ENCODE data around the gene MTHFSD. TPM values are rescaled to one million over a fixed set of nuclear protein-coding genes. Genes with fewer than 3 reads are reported as not detected.

Gene MTHFSD
- total and polyA plus RNA-seq, 2 of the 8 experiments (the other 6 are each of a cell fraction or from before 2014, with no cell fraction given) = 7.1 to 9.8 TPM

- H3K36me3 ChIP-seq (ENCODE audit: control insufficient read depth in 2 of 4, insufficient read depth in 4 of 4, low read length in 3 of 4) = no peaks in the 10 kb centered on the region
- no peak overlapping the region for H4K5ac ChIP-seq (ENCODE audit: insufficient read length, low read depth, low read length)
- H3K9ac ChIP-seq (replicated peaks in 1 of 4; ENCODE audit: extremely low read depth in 1 of 4, low read depth in 3 of 4, low read length in 3 of 4) = no peak overlapping the region
- no peak overlapping the region for H2BK15ac ChIP-seq (ENCODE audit: low read length)
- 89% methylated on average over 16 of the region's 16 CpGs; no CpG with 5 or more reads in 1 of the 2 experiments for WGBS, 2 experiments (ENCODE audit: extremely low coverage in 1 of 2, insufficient coverage in 1 of 2, insufficient read length in 1 of 2, insufficient replicate concordance in 2 of 2, low coverage in 1 of 2, low lambda C conversion rate in 2 of 2, missing lambda C conversion rate in 1 of 2)
- no peaks in the 10 kb centered on the region; the same call in 1 of the 2 replicates for H3K23me2 ChIP-seq (ENCODE audit: low read depth, low read length)
- H3K79me1 ChIP-seq (ENCODE audit: low read depth, low read length) = no peaks in the 10 kb centered on the region
- H3K23ac ChIP-seq (ENCODE audit: insufficient read length) = no peak overlapping the region
- no peak for DNase-seq (ENCODE audit: low read depth in 1 of 2, low spot score in 2 of 2)
- H2BK12ac ChIP-seq (ENCODE audit: low read depth, low read length) = peak overlapping the region; percentile 72; the same call in 1 of the 2 replicates
- ChIA-PET CTCF (ENCODE audit: partially characterized antibody) (interaction anchor here (0.7 to 6.0 kb wide), 33 partner anchors 12 to 528 kb away, joined by 3 to 84 read pairs (median 7); no protein-coding TSS in a partner anchor), POLR2A (ENCODE audit: partially characterized antibody) (no interaction called here)
- no peak overlapping the region for H3K4me2 ChIP-seq (ENCODE audit: insufficient read depth in 1 of 2, low read depth in 2 of 2, low read length in 2 of 2)
- no peak overlapping the region for H4K91ac ChIP-seq (replicated peaks; ENCODE audit: insufficient read length, low read length)
- no peak overlapping the region for H3K56ac ChIP-seq (replicated peaks; ENCODE audit: insufficient read length, low read depth, low read length)
- H3K4me3 ChIP-seq (ENCODE audit: extremely low read depth in 1 of 4, insufficient read depth in 2 of 4, low read depth in 3 of 4, low read length in 4 of 4) = no peak overlapping the region
- H2AK5ac ChIP-seq (ENCODE audit: low read depth, low read length) = no peak overlapping the region
- no peak for FAIRE-seq
- no peak overlapping the region for H3K27ac ChIP-seq (ENCODE audit: low read depth, low read length)
- peaks cover 9% of the 10 kb centered on the region in 2 experiments for H4K20me1 ChIP-seq (replicated peaks in 1 of 2; ENCODE audit: control insufficient read depth in 1 of 2, insufficient read depth in 2 of 2, low read length in 2 of 2)
- H3K18ac ChIP-seq (ENCODE audit: extremely low read depth, low read length) = no peak overlapping the region
- no peak overlapping the region for H2BK5ac ChIP-seq (ENCODE audit: low read depth, low read length)
- peaks cover 3 to 9% (median 5%) of the 10 kb centered on the region in 4 experiments; a peak in 6 of 7 replicates for H3K4me1 ChIP-seq (replicated peaks in 1 of 4; ENCODE audit: control insufficient read depth in 3 of 4, insufficient read depth in 4 of 4, low read length in 3 of 4)
- H4K8ac ChIP-seq (ENCODE audit: extremely low read depth, insufficient read depth, low read length) = no peak overlapping the region; the same call in 1 of the 2 replicates
- H3K79me2 ChIP-seq (ENCODE audit: control insufficient read depth in 1 of 2, insufficient read depth in 2 of 2, low read length in 2 of 2) = no peaks in the 10 kb centered on the region
- H3K9me3 ChIP-seq (ENCODE audit: insufficient read depth in 2 of 2, low read depth in 1 of 2, low read length in 1 of 2) = no peaks in the 10 kb centered on the region; a peak in 1 of 4 replicates
- no peak overlapping the region for H3K14ac ChIP-seq (ENCODE audit: insufficient read length)
- H2BK20ac ChIP-seq (ENCODE audit: low read length) = no peak overlapping the region
- H3K27me3 ChIP-seq (replicated peaks in 1 of 4; ENCODE audit: control insufficient read depth in 3 of 4, extremely low read depth in 1 of 4, insufficient read depth in 3 of 4, low read length in 3 of 4) = peaks cover 45 to 62% (median 52%) of the 10 kb centered on the region in 4 experiments
- no peak overlapping the region for H2AFZ ChIP-seq (ENCODE audit: low read length)
- H2BK120ac ChIP-seq (replicated peaks; ENCODE audit: low read depth, low read length) = no peak overlapping the region
- no peak overlapping the region for H3K4ac ChIP-seq (replicated peaks; ENCODE audit: insufficient read length, low read depth, low read length)
- no peak for TF ChIP-seq RNF2 (IDR thresholded peaks at IDR 0.05; ENCODE audit: borderline replicate concordance, low read depth, low read length, missing control alignments, poor library complexity, severe bottlenecking)
- TF ChIP-seq CTBP2 (IDR thresholded peaks at IDR 0.05; ENCODE audit: borderline replicate concordance, insufficient read depth, insufficient read length, low read length) = no peak
- TF ChIP-seq EZH2 (IDR thresholded peaks at IDR 0.05; ENCODE audit: low read depth, low read length, severe bottlenecking) = no peak
- no peak for TF ChIP-seq SP1 (IDR thresholded peaks at IDR 0.05; ENCODE audit: low read depth, low read length)
- TF ChIP-seq MAFK (IDR thresholded peaks at IDR 0.05; ENCODE audit: low read depth, low read length) = no peak
- no peak for TF ChIP-seq ATF3 (IDR thresholded peaks at IDR 0.05; ENCODE audit: insufficient read depth, low read depth, low read length)
- no peak for TF ChIP-seq TAF7 (optimal IDR thresholded peaks at IDR 0.05; ENCODE audit: borderline replicate concordance, low read depth, low read length)
- no peak for TF ChIP-seq ASH2L (IDR thresholded peaks at IDR 0.05; ENCODE audit: low read length)
- no peak for TF ChIP-seq CEBPB (IDR thresholded peaks at IDR 0.05; ENCODE audit: low read depth, low read length)
- no peak for TF ChIP-seq EP300 (IDR thresholded peaks at IDR 0.05; ENCODE audit: borderline replicate concordance in 1 of 2, low read depth in 2 of 2, low read length in 2 of 2)
- TF ChIP-seq SP4 (IDR thresholded peaks at IDR 0.05; ENCODE audit: low read length) = no peak
- TF ChIP-seq SP2 (IDR thresholded peaks at IDR 0.05; ENCODE audit: low read length) = no peak
These were observed 35.9 kb downstream of the MTHFSD start for GRCh38 chr16:86519007-86519648.

Data from H1 (cell line).